ENCODE data around the gene NUDT16L1.

The NUDT16L1 gene

GRCh38 chr16:4690946-4691665 is 2.3 kb upstream of the NUDT16L1 start:
- DNase-seq (ENCODE audit: insufficient read length, low spot score) (no peak), FAIRE-seq (no peak)
- TF ChIP-seq POLR2A (IDR thresholded peaks at IDR 0.05; ENCODE audit: low read depth, low read length) = no peak

GRCh38 chr16:4691666-4692412 is 1.5 kb upstream of the NUDT16L1 start:
- DNase-seq (ENCODE audit: insufficient read length, low spot score) (no peak), FAIRE-seq (no peak)
- no peak for TF ChIP-seq POLR2A (IDR thresholded peaks at IDR 0.05; ENCODE audit: low read depth, low read length)

GRCh38 chr16:4692460-4693295 is 684 bp upstream of the NUDT16L1 start:
- FAIRE-seq (no peak), DNase-seq (ENCODE audit: insufficient read length, low spot score) (no peak)
- TF ChIP-seq POLR2A (IDR thresholded peaks at IDR 0.05; ENCODE audit: low read depth, low read length) = no peak

GRCh38 chr16:4693956-4694641 is 737 bp downstream of the NUDT16L1 start:
- DNase-seq (ENCODE audit: insufficient read length, low spot score) (peak; percentile 71), FAIRE-seq (no peak)
- 0 out of 2 replicates have a peak, but pooled peaks have one; percentile 21 for TF ChIP-seq POLR2A (IDR thresholded peaks at IDR 0.05; ENCODE audit: low read depth, low read length)

GRCh38 chr16:4694642-4695451 is 1.5 kb downstream of the NUDT16L1 start:
- no peak for TF ChIP-seq POLR2A (IDR thresholded peaks at IDR 0.05; ENCODE audit: low read depth, low read length)
- FAIRE-seq = no peak
- DNase-seq (ENCODE audit: insufficient read length, low spot score) = no peak

- no peak for TF ChIP-seq POLR2A (IDR thresholded peaks at IDR 0.05; ENCODE audit: low read depth, low read length)
- FAIRE-seq (no peak), DNase-seq (ENCODE audit: insufficient read length, low spot score) (no peak)
Measured at GRCh38 chr16:4695473-4696171, 2.3 kb downstream of the NUDT16L1 start.

- FAIRE-seq = no peak
- DNase-seq (ENCODE audit: insufficient read length, low spot score) = no peak
- TF ChIP-seq POLR2A (IDR thresholded peaks at IDR 0.05; ENCODE audit: low read depth, low read length) = no peak
Measured at GRCh38 chr16:4696172-4696904, 3.0 kb downstream of the NUDT16L1 start.

- FAIRE-seq (no peak), DNase-seq (ENCODE audit: insufficient read length, low spot score) (no peak)
- no peak for TF ChIP-seq POLR2A (IDR thresholded peaks at IDR 0.05; ENCODE audit: low read depth, low read length)
Measured at GRCh38 chr16:4696905-4697847, 3.8 kb downstream of the NUDT16L1 start.

- DNase-seq (ENCODE audit: insufficient read length, low spot score) (no peak), FAIRE-seq (no peak)
- no peak for TF ChIP-seq POLR2A (IDR thresholded peaks at IDR 0.05; ENCODE audit: low read depth, low read length)
Measured at GRCh38 chr16:4697848-4698291, 4.5 kb downstream of the NUDT16L1 start.

GRCh38 chr16:4698321-4699045 is 5.1 kb downstream of the NUDT16L1 start:
- no peak for TF ChIP-seq POLR2A (IDR thresholded peaks at IDR 0.05; ENCODE audit: low read depth, low read length)
- no peak for FAIRE-seq
- no peak for DNase-seq (ENCODE audit: insufficient read length, low spot score)

All from H54 (cell line).